ENCODE measurements around the gene TMPRSS11A.

TMPRSS11A gene

GRCh38 chr4:67911141-67911540, 52.2 kb downstream of the TMPRSS11A start:
- DNase-seq = no peak

- DNase-seq = no peak
Measured at GRCh38 chr4:67910585-67910905, 52.7 kb downstream of the TMPRSS11A start.

GRCh38 chr4:67909905-67910584, 53.2 kb downstream of the TMPRSS11A start:
- DNase-seq = no peak

- DNase-seq = no peak
Measured at GRCh38 chr4:67907650-67908049, 55.6 kb downstream of the TMPRSS11A start.

- DNase-seq = no peak
Measured at GRCh38 chr4:67899096-67899495, 64.2 kb downstream of the TMPRSS11A start.

- DNase-seq = no peak
Measured at GRCh38 chr4:67897686-67898085, 65.6 kb downstream of the TMPRSS11A start.

- no peak for DNase-seq
Measured at GRCh38 chr4:67896421-67897065, 66.8 kb downstream of the TMPRSS11A start.

- no peak for DNase-seq
Measured at GRCh38 chr4:67894659-67895058, 68.6 kb downstream of the TMPRSS11A start.

- no peak for DNase-seq
Measured at GRCh38 chr4:67892905-67893304, 70.4 kb downstream of the TMPRSS11A start.

GRCh38 chr4:67892253-67892652, 71.0 kb downstream of the TMPRSS11A start:
- no peak for DNase-seq

GRCh38 chr4:67891645-67892044, 71.6 kb downstream of the TMPRSS11A start:
- no peak for DNase-seq

- DNase-seq = no peak
Measured at GRCh38 chr4:67886281-67886680, 77.0 kb downstream of the TMPRSS11A start.

- peak; percentile 39 for DNase-seq
Measured at GRCh38 chr4:67885762-67886161, 77.5 kb downstream of the TMPRSS11A start.

GRCh38 chr4:67884701-67885100, 78.6 kb downstream of the TMPRSS11A start:
- DNase-seq = no peak

GRCh38 chr4:67883902-67884301, 79.4 kb downstream of the TMPRSS11A start, which contains the start of gene TMPRSS11D:
Gene TMPRSS11D (minus strand): TSS chr4:67884002. CDS start chr4:67883933, 69 bp downstream.
- DNase-seq = no peak

GRCh38 chr4:67883458-67883857, 79.8 kb downstream of the TMPRSS11A start:
- DNase-seq = no peak

GRCh38 chr4:67880866-67881610, 82.3 kb downstream of the TMPRSS11A start:
- peak; percentile 89 for DNase-seq

- no peak for DNase-seq
Measured at GRCh38 chr4:67879486-67879885, 83.8 kb downstream of the TMPRSS11A start.

- no peak for DNase-seq
Measured at GRCh38 chr4:67877086-67877485, 86.2 kb downstream of the TMPRSS11A start.

GRCh38 chr4:67874986-67875385, 88.3 kb downstream of the TMPRSS11A start:
- DNase-seq = no peak

GRCh38 chr4:67873116-67873515, 90.2 kb downstream of the TMPRSS11A start:
- DNase-seq = no peak

GRCh38 chr4:67871867-67872266, 91.4 kb downstream of the TMPRSS11A start:
- DNase-seq = peak; percentile 53

- DNase-seq = no peak
Measured at GRCh38 chr4:67869580-67870190, 93.6 kb downstream of the TMPRSS11A start.

- no peak for DNase-seq
Measured at GRCh38 chr4:67861513-67861912, 101.8 kb downstream of the TMPRSS11A start.
